RWPE1 (cell line): ENCODE measurements around the gene EIF5A.
A peak's percentile ranks its signal among the peaks of the same experiment; 100 is the strongest.

Experiments used
- CTCF ChIA-PET: fragments of 350-600 bp; sonication (Branson Sonifier 250); formaldehyde crosslinking; extraction: SDS; loops from one replicate; lab custom pipeline; 2021; lab: Yijun Ruan, JAX
- POLR2A ChIA-PET: fragments of 400-600 bp; formaldehyde crosslinking; extraction: SDS; loops from one replicate; lab custom pipeline; 2020; ENCODE audit warnings: antibody characterized with exemption; ENCODE audit not compliant: low non-redundant PET; lab: Yijun Ruan, JAX
- DNase-seq: peaks from one replicate; pipeline ENCODE4 v3.0.0; 2012; ENCODE audit warnings: low spot score
- H3K27ac ChIP-seq: fragments of 450-650 bp; 2 replicates; pipeline ENCODE4 v1.5.1; 2017
- TF ChIP-seq, protein P1 (sequence below): fragments of 450-650 bp; conservative IDR thresholded peaks from 2 replicates; pipeline ENCODE4 v1.5.1; 2017; ENCODE audit warnings: low read depth, mild to moderate bottlenecking

The EIF5A gene

DNA sequence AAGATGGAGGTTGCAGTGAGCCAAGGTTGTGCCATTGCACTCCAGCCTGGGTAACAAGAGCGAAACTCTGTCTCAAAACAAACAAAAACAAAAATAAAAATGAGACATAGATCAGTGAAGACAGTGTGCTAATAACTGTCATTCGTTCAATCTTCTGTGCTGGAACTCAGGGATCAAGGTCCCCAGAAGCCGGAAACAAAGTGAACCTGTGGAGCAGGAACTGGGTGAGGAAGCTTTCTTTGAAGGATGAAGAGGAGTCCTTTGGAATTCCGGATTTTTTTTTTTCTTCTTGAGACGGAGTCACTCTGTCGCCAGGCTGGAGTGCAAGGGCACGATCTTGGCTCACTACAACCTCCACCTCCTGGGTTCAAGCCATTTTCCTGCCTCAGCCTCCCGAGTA, 28.0 kb upstream of the EIF5A start:
- TF ChIP-seq, protein P1, sequence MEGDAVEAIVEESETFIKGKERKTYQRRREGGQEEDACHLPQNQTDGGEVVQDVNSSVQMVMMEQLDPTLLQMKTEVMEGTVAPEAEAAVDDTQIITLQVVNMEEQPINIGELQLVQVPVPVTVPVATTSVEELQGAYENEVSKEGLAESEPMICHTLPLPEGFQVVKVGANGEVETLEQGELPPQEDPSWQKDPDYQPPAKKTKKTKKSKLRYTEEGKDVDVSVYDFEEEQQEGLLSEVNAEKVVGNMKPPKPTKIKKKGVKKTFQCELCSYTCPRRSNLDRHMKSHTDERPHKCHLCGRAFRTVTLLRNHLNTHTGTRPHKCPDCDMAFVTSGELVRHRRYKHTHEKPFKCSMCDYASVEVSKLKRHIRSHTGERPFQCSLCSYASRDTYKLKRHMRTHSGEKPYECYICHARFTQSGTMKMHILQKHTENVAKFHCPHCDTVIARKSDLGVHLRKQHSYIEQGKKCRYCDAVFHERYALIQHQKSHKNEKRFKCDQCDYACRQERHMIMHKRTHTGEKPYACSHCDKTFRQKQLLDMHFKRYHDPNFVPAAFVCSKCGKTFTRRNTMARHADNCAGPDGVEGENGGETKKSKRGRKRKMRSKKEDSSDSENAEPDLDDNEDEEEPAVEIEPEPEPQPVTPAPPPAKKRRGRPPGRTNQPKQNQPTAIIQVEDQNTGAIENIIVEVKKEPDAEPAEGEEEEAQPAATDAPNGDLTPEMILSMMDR: no peak
- CTCF ChIA-PET: interaction anchor here (0.6 to 4.4 kb wide), 4 partner anchors 11 to 45 kb away, joined by 3 to 48 read pairs (median 4); partner anchors contain the start of gene DVL2
- peak overlapping the region; percentile 81 for H3K27ac ChIP-seq
- POLR2A ChIA-PET: no interaction called here
- DNase-seq: no peak

DNA sequence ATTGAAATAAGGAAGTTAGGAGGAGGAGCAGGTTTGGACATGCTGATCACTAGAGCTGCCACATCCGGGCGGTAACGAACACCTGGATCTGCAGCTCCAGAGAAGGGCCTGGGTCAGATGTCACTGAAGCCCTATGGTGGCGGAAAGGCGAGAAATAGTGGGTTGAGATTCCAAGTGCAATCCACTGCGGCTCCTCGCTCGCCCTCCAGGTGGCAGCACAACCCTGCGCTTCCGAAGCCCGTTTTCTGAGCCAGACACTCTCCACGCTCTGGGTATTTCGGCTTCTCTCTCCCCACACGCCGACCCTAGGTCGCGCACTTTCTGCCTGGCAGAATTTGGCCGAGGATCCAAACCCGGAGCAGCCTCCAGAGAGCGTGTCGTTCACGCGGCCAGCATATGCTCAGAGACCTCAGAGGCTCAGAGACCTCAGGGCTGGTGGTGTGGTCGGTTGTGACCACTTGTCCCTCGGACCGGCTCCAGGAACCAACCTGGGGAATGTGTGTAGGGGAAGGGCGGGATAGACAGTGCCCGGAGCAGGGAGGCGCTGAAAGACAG, 26.8 kb upstream of the EIF5A start:
- CTCF ChIA-PET: interaction anchor here (0.5 to 4.4 kb wide), 9 partner anchors 10 to 92 kb away, joined by 3 to 48 read pairs (median 3); partner anchors contain the start of gene DVL2
- POLR2A ChIA-PET: interaction anchor here (0.8 to 1.0 kb wide), 3 partner anchors 13 to 31 kb away, joined by 3 to 5 read pairs (median 4); no protein-coding TSS in a partner anchor
- TF ChIP-seq, protein P1: peak; percentile 93
- peak overlapping the region; percentile 81 for H3K27ac ChIP-seq
- DNase-seq: peak; percentile 77

DNA sequence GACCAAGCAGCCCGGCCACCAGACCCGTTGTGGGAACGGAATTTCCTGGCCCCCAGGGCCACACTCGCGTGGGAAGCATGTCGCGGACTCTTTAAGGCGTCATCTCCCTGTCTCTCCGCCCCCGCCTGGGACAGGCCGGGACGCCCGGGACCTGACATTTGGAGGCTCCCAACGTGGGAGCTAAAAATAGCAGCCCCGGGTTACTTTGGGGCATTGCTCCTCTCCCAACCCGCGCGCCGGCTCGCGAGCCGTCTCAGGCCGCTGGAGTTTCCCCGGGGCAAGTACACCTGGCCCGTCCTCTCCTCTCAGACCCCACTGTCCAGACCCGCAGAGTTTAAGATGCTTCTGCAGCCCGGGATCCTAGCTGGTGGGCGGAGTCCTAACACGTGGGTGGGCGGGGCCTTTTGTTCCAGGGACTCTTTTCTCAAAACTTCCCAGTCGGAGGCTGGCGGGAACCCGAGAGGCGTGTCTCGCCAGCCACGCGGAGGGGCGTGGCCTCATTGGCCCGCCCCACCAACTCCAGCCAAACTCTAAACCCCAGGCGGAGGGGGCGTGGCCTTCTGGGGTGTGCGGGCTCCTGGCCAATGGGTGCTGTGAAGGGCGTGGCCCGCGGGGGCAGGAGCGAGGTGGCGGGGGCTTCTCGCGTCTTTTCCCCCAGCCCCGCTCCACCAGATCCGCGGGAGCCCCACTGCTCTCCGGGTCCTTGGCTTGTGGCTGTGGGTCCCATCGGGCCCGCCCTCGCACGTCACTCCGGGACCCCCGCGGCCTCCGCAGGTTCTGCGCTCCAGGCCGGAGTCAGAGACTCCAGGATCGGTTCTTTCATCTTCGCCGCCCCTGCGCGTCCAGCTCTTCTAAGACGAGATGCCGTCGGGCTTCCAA, 26.1 kb upstream of the EIF5A start, which contains the start of gene SLC2A4:
SLC2A4 (plus strand) TSS at position 645 of the 879 bp plus-strand sequence; CDS start at position 862, 217 bp downstream.
- H3K27ac ChIP-seq: peak within 1 kb of the TSS; percentile 81
- CTCF ChIA-PET: interaction anchor here (0.6 to 4.4 kb wide), 7 partner anchors 10 to 152 kb away, joined by 3 to 48 read pairs (median 4); no protein-coding TSS in a partner anchor
- DNase-seq: peak; percentile 98
- POLR2A ChIA-PET: interaction anchor here (0.7 to 1.0 kb wide), 4 partner anchors 12 to 31 kb away, joined by 3 to 5 read pairs (median 4); no protein-coding TSS in a partner anchor
- TF ChIP-seq, protein P1: no peak

DNA sequence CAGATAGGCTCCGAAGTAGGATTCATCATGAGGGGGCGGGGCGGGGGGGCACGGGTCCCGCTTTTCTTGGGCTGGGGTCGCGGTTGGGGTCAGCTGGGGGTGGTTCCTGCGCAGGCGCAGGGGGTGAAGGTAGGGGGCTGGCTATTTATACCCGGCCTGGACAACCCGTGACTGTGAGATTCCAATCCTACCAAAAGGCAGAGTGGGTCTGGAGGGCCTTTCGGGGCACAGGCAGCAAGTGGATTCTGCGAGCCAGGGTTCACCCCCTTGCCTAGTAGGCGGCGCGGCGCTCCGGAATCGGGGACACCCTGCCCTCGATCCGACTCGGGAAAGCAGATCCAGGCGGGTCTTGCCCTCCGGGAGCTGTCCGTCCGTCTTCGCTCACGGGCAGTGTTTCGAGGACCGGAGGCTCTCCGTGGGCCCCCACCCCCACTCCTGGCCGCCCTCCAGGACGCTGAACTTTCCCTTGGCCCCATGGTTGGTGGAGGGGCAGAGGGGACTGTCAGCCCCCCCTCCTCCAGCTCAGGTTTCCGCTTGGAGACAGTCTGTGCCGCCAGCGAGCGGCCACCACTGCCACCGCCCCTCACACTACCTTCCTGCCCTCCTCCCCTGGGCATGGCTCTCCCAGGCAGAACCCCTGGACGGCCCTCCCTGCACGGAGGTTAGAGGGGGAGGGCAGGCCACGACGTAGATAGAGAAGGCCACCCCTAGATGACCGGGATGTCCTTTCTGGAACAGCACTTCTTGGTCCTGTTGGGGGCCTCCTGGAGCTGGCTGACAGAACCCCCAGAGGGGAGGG, 25.3 kb upstream of the EIF5A start:
- TF ChIP-seq, protein P1: no peak
- peak overlapping the region; percentile 81 for H3K27ac ChIP-seq
- ChIA-PET CTCF (interaction anchor here (0.9 to 4.4 kb wide), 2 partner anchors 14 to 31 kb away, joined by 5 to 48 read pairs; no protein-coding TSS in a partner anchor), POLR2A (no interaction called here)
- no peak for DNase-seq

DNA sequence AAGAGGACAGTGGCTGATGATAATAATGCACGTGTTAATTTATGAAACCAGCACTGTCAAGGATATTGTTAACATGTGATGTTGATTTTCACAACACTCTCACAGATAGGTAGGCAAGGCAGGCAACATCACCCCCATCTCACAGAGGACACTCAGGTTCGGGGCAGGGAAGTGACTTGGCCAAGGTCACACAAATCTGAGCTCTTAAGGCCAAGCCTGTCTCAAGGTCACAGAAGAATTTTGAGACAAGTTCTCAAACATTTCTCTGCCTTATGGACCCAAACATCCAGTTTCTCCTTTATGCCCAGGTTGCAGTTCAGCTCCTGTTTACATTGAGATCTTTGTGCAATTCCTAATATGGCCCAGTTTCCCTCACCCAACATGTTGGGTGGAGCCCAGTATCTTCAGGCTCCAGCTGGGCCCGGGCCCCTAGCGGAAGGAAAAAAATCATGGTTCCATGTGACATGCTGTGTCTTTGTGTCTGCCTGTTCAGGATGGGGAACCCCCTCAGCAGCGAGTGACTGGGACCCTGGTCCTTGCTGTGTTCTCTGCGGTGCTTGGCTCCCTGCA, 24.6 kb upstream of the EIF5A start:
- CTCF ChIA-PET: interaction anchor here (3.5 to 4.4 kb wide), 2 partner anchors 13 to 14 kb away, joined by 22 to 48 read pairs; no protein-coding TSS in a partner anchor
- TF ChIP-seq, protein P1: no peak
- H3K27ac ChIP-seq: no peak overlapping the region
- no peak for DNase-seq
- POLR2A ChIA-PET: no interaction called here
